ENCODE results near the gene PLAAT3. TPM values are rescaled to one million over a fixed set of nuclear protein-coding genes. Genes with fewer than 3 reads are reported as not detected.
A peak's percentile ranks its signal among the peaks of the same experiment; 100 is the strongest.
"Not testable (repeated sequence)": the region's sequence is repeated elsewhere in the genome, so short reads cannot be mapped to it uniquely, and the experiment has no call there.

Gene PLAAT3
- total RNA-seq, 4 donors from 2014 or later: 58.0 to 76.5 (median 67.5) TPM

GRCh38 chr11:63534895-63535461, 79.3 kb downstream of the PLAAT3 start:
- ATAC-seq: no peak

GRCh38 chr11:63534076-63534475, 80.2 kb downstream of the PLAAT3 start:
- intact Hi-C loops (cut with DNase I; ENCODE audit: low total_unique reads): no loop called here
- in situ Hi-C loops (cut with MboI; ENCODE audit: low sequenced_read_pairs in 4 of 4): no loop called here
- H3K4me1 ChIP-seq: peaks cover 21 to 26% of the 10 kb centered on the region in 2 donors
- no peak overlapping the region for H3K4me3 ChIP-seq
- no peaks in the 10 kb centered on the region for H3K9me3 ChIP-seq
- H3K27me3 ChIP-seq: no peaks in the 10 kb centered on the region
- DNase-seq (no peak), ATAC-seq (no peak)
- TF ChIP-seq POLR2A (IDR thresholded peaks at IDR 0.05): no peak
- H3K36me3 ChIP-seq: no peaks in the 10 kb centered on the region
- H3K27ac ChIP-seq: no peak overlapping the region

More at GRCh38 chr11:63534895-63535461, 79.3 kb downstream of the PLAAT3 start:
- DNase-seq: no peak
- Histone ChIP-seq H3K36me3 (no peaks in the 10 kb centered on the region), H3K4me3 (no peak overlapping the region), H3K27ac (no peak overlapping the region), H3K9me3 (no peaks in the 10 kb centered on the region), H3K27me3 (no peaks in the 10 kb centered on the region), H3K4me1 (peaks cover 21 to 26% of the 10 kb centered on the region in 2 donors)
- in situ Hi-C loops (cut with MboI; ENCODE audit: low sequenced_read_pairs in 4 of 4) (no loop called here), intact Hi-C loops (cut with DNase I; ENCODE audit: low total_unique reads) (no loop called here)
- TF ChIP-seq, protein P1, sequence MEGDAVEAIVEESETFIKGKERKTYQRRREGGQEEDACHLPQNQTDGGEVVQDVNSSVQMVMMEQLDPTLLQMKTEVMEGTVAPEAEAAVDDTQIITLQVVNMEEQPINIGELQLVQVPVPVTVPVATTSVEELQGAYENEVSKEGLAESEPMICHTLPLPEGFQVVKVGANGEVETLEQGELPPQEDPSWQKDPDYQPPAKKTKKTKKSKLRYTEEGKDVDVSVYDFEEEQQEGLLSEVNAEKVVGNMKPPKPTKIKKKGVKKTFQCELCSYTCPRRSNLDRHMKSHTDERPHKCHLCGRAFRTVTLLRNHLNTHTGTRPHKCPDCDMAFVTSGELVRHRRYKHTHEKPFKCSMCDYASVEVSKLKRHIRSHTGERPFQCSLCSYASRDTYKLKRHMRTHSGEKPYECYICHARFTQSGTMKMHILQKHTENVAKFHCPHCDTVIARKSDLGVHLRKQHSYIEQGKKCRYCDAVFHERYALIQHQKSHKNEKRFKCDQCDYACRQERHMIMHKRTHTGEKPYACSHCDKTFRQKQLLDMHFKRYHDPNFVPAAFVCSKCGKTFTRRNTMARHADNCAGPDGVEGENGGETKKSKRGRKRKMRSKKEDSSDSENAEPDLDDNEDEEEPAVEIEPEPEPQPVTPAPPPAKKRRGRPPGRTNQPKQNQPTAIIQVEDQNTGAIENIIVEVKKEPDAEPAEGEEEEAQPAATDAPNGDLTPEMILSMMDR (IDR thresholded peaks at IDR 0.05 in 4 of 5, conservative IDR thresholded peaks at IDR 0.05 in 1 of 5): no peak
- no peak for TF ChIP-seq POLR2A (IDR thresholded peaks at IDR 0.05)

DNA sequence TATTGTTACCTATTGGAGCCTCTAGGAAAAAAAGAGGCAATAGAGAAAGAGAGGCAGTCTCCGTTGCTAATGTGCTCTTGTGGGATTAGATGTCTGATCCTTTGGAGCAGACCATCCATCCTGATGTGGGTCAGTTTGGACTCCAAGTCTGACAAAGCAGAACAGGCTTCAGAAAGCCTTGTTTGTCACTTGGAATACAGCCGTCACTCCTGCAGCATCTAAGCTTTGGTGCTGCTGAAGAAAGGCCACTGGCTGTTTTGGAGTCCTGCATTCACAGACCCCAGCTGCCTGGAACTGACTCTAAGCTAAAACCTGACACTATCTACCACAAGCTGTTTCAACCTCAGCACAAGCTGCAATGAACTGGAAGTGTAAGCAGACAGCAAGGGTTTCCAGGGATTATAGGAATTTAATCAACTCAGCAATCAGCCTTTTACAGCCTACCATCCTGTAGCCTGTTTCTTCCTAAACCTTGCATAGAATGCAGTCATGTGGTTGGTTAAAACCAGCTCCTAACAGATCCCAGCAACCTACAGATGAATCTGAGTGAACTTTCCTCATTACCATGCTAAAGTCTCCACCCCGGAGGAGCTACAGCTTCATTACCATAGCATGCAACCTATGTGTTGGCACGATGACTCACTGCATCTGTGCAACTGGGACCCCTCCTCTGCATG, 81.3 kb downstream of the PLAAT3 start:
- Histone ChIP-seq H3K9me3 (no peaks in the 10 kb centered on the region), H3K4me3 (no peak overlapping the region), H3K4me1 (peaks cover 18 to 19% of the 10 kb centered on the region in 2 donors), H3K27ac (no peak overlapping the region), H3K27me3 (no peaks in the 10 kb centered on the region), H3K36me3 (no peaks in the 10 kb centered on the region)
- intact Hi-C loops (cut with DNase I; ENCODE audit: low total_unique reads): no loop called here
- no peak for TF ChIP-seq POLR2A (IDR thresholded peaks at IDR 0.05)
- TF ChIP-seq, protein P1 (IDR thresholded peaks at IDR 0.05 in 4 of 5, conservative IDR thresholded peaks at IDR 0.05 in 1 of 5): no peak
- no peak for ATAC-seq
- no peak for DNase-seq
- in situ Hi-C loops (cut with MboI; ENCODE audit: low sequenced_read_pairs in 4 of 4): no loop called here

DNA sequence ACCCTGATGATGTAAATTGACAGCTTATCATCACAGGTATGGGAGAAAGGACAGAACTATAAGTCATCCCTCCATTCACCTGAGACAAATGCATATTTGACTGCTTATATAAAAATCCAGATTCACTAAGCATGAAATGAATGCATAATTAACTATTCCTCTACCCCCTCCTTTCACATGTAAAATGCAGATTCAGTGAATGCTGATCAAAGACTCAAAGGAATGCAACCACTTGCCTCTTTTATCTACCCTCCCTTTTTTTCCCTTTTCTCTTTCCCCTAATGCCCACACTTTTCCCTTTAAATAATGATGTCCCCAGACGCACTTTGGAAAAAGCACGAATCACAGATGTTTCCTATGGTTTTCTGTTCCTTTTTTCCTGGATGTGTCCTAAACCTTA, 82.1 kb downstream of the PLAAT3 start:
- in situ Hi-C loops (cut with MboI; ENCODE audit: low sequenced_read_pairs in 4 of 4): no loop called here

DNA sequence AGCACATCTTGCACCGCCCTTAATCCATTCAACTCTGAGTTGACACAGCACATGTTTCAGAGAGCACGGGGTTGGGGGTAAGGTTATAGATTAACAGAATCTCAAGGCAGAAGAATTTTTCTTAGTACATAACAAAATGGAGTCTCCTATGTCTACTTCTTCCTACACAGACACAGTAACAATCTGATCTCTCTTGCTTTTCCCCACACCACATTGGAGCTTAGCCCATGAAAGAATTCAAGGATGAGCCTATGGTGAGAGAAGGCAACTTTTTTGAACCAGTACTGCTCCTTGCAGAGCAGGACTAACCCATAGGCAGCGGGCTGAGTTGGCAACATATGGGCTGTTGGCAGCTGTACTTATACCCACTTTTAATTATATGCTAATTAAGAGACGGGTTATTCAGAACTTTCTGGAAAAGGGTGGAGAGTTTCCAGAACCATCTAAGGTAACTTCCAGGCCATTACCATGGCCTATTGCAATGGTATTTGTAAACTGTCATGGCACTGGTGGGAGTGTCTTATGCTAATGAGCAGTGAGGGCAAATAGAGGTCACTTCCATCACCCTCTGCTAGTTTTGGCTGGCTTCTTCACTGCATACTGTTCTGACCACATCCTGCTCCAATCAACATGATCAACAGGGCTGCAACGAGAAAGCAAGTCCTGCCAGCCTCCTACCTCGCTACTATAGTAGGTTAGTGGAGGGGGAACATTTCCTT, 83.0 kb downstream of the PLAAT3 start:
- DNase-seq; H3K27ac ChIP-seq; intact Hi-C loops (cut with DNase I; ENCODE audit: low total_unique reads); H3K27me3 ChIP-seq; H3K36me3 ChIP-seq; H3K9me3 ChIP-seq; in situ Hi-C loops (cut with MboI; ENCODE audit: low sequenced_read_pairs in 4 of 4); H3K4me1 ChIP-seq; H3K4me3 ChIP-seq: not testable (repeated sequence)
- peak in 1 of 2 donors; percentile 39 for ATAC-seq

More for the DNA sequence above, 82.1 kb downstream of the PLAAT3 start:
- ATAC-seq: no peak
- Histone ChIP-seq H3K4me1 (peaks cover 9 to 12% of the 10 kb centered on the region in 2 donors), H3K36me3 (no peaks in the 10 kb centered on the region), H3K27ac (no peak overlapping the region), H3K4me3 (no peak overlapping the region), H3K9me3 (no peaks in the 10 kb centered on the region), H3K27me3 (no peaks in the 10 kb centered on the region)
- intact Hi-C loops (cut with DNase I; ENCODE audit: low total_unique reads): no loop called here
- TF ChIP-seq POLR2A (IDR thresholded peaks at IDR 0.05): no peak
- DNase-seq: no peak

GRCh38 chr11:63530021-63530420, 84.2 kb downstream of the PLAAT3 start:
- Histone ChIP-seq H3K36me3 (no peaks in the 10 kb centered on the region), H3K27ac (no peak overlapping the region), H3K9me3 (no peaks in the 10 kb centered on the region), H3K4me3 (no peak overlapping the region), H3K4me1 (no peaks in the 10 kb centered on the region), H3K27me3 (no peaks in the 10 kb centered on the region)
- ATAC-seq (no peak), DNase-seq (no peak)
- in situ Hi-C loops (cut with MboI; ENCODE audit: low sequenced_read_pairs in 4 of 4): no loop called here
- intact Hi-C loops (cut with DNase I; ENCODE audit: low total_unique reads): loop anchor here (1.0 kb wide), 1 partner anchor 17 kb away; no protein-coding TSS in a partner anchor
- TF ChIP-seq POLR2A (IDR thresholded peaks at IDR 0.05): no peak
- TF ChIP-seq, protein P1 (IDR thresholded peaks at IDR 0.05 in 4 of 5, conservative IDR thresholded peaks at IDR 0.05 in 1 of 5): no peak

- in situ Hi-C loops (cut with MboI; ENCODE audit: low sequenced_read_pairs in 4 of 4): not testable (repeated sequence)
These were observed 84.9 kb downstream of the PLAAT3 start for GRCh38 chr11:63529373-63529772.

GRCh38 chr11:63528729-63529278, 85.4 kb downstream of the PLAAT3 start:
- H3K27me3 ChIP-seq, ATAC-seq: not testable (repeated sequence)

More at GRCh38 chr11:63529373-63529772, 84.9 kb downstream of the PLAAT3 start:
- H3K4me3 ChIP-seq; intact Hi-C loops (cut with DNase I; ENCODE audit: low total_unique reads); H3K36me3 ChIP-seq; H3K27me3 ChIP-seq; H3K9me3 ChIP-seq; DNase-seq; H3K27ac ChIP-seq; ATAC-seq; H3K4me1 ChIP-seq: not testable (repeated sequence)

More at GRCh38 chr11:63528729-63529278, 85.4 kb downstream of the PLAAT3 start:
- intact Hi-C loops (cut with DNase I; ENCODE audit: low total_unique reads); DNase-seq; H3K36me3 ChIP-seq; H3K4me1 ChIP-seq; in situ Hi-C loops (cut with MboI; ENCODE audit: low sequenced_read_pairs in 4 of 4); H3K27ac ChIP-seq; H3K4me3 ChIP-seq; H3K9me3 ChIP-seq: not testable (repeated sequence)
